GM12878 (cell line): ENCODE measurements around the gene ARHGAP44. TPM values are rescaled to one million over a fixed set of nuclear protein-coding genes. Genes with fewer than 3 reads are reported as not detected.

Source experiments
- ATAC-seq: fragments of 200-7000 bp; cut with Tn5 transposase; 3 replicates; pipeline ENCODE4 v1.9.1; 2020; ENCODE audit warnings: mild to moderate bottlenecking, moderate library complexity
- BruUV-seq: library from RNA; stranded (reverse); fragments of 400-500 nt; replicated peaks from 2 replicates; lab custom pipeline; 2021; lab: Mats Ljungman, UMichigan
- CTCF ChIA-PET: fragments of 300-600 bp; sonication (Branson Sonifier 250); formaldehyde crosslinking; extraction: SDS; loops from one replicate; lab custom pipeline; 2021; ENCODE audit warnings: inconsistent platforms; lab: Yijun Ruan, JAX
- POLR2A ChIA-PET: fragments of 350-600 bp; formaldehyde crosslinking; extraction: SDS; loops from one replicate; lab custom pipeline; 2021; ENCODE audit warnings: inconsistent platforms; lab: Charles Lee
- RAD21 ChIA-PET: fragments of 300-600 bp; sonication (Branson Sonifier 250); formaldehyde crosslinking; loops from one replicate; lab custom pipeline; 2023; ENCODE audit warnings: antibody characterized with exemption; ENCODE audit not compliant: unreplicated experiment; lab: Charles Lee
- SMC1A ChIA-PET: fragments of 300-600 bp; sonication (Branson Sonifier 250); formaldehyde crosslinking; loops from one replicate; lab custom pipeline; 2023; ENCODE audit not compliant: unreplicated experiment, uncharacterized antibody; lab: Charles Lee
- DNase-seq: peaks from one replicate; pipeline ENCODE4 v3.0.0-alpha.2; 2011; ENCODE audit warnings: low read depth, low spot score
- FAIRE-seq: peaks from 3 replicates; lab custom pipeline; 2011; peaks lifted over from hg19 to GRCh38; lab: Jason Lieb, UNC
- H2AFZ ChIP-seq: 2 replicates; pipeline ENCODE4 v1.6.0; 2011; ENCODE audit warnings: low read depth, low read length, control low read depth; ENCODE audit not compliant: control insufficient read depth
- H3K27ac ChIP-seq: 2 replicates; pipeline ENCODE4 v1.5.1; 2011; ENCODE audit warnings: control low read depth; ENCODE audit not compliant: control insufficient read depth, insufficient read depth
- H3K27me3 ChIP-seq, 2 experiments: replicated peaks in 1 of 2; 2 replicates each; pipeline versions ENCODE4 v1.6.0 to v1.6.1; 2011; ENCODE audit warnings: low read length in 1 of 2; ENCODE audit not compliant: control insufficient read depth in 2 of 2, insufficient read depth in 2 of 2
- H3K36me3 ChIP-seq, 2 experiments: 2 replicates each; pipeline ENCODE4 v1.5.1; 2011; ENCODE audit warnings: low read length in 1 of 2; ENCODE audit not compliant: control insufficient read depth in 2 of 2, insufficient read depth in 2 of 2
- H3K4me1 ChIP-seq: 2 replicates; pipeline ENCODE4 v1.6.1; 2011; ENCODE audit warnings: mild to moderate bottlenecking, low read length, moderate library complexity, mixed read lengths; ENCODE audit not compliant: control insufficient read depth, insufficient read depth
- H3K4me2 ChIP-seq: 2 replicates; pipeline ENCODE4 v1.6.0; 2011; ENCODE audit warnings: control low read depth; ENCODE audit not compliant: control insufficient read depth, insufficient read depth
- H3K4me3 ChIP-seq: fragments of 200-600 bp; sonication (generic); 2 replicates; pipeline ENCODE4 v1.5.1; 2016
- H3K79me2 ChIP-seq: 2 replicates; pipeline ENCODE4 v1.6.0; 2011; ENCODE audit warnings: low read length; ENCODE audit not compliant: control insufficient read depth, insufficient read depth
- H3K9ac ChIP-seq: 2 replicates; pipeline ENCODE4 v1.8.0; 2011; ENCODE audit warnings: low read length, control low read depth, mixed read lengths; ENCODE audit not compliant: control insufficient read depth, insufficient read depth
- H3K9me3 ChIP-seq: replicated peaks from 3 replicates; pipeline ENCODE4 v1.5.1; 2011; ENCODE audit warnings: mild to moderate bottlenecking, low read length; ENCODE audit not compliant: control insufficient read depth, insufficient read depth
- H4K20me1 ChIP-seq: 2 replicates; pipeline ENCODE4 v1.6.0; 2011; ENCODE audit not compliant: control insufficient read depth, insufficient read depth
- CBX5 ChIP-seq: sonication (generic); IDR thresholded peaks from 2 replicates; pipeline ENCODE4 v1.6.1; 2016; ENCODE audit warnings: low read depth, moderate library complexity, mild to moderate bottlenecking, inconsistent platforms
- CHD1 ChIP-seq: IDR thresholded peaks from 2 replicates; pipeline ENCODE4 v1.6.1; 2012; ENCODE audit warnings: low read depth, low read length, improper control_type of control experiment
- EP300 ChIP-seq, 2 experiments: fragments of 150-350 bp in 1 of 2; IDR thresholded peaks; 2 replicates each; pipeline ENCODE4 v1.6.1; 2011 to 2012; ENCODE audit warnings: low read depth in 2 of 2, low read length in 2 of 2, borderline replicate concordance in 1 of 2, improper control_type of control experiment in 1 of 2, inconsistent platforms in 1 of 2; ENCODE audit not compliant: control insufficient read depth in 1 of 2
- POLR2AphosphoS5 ChIP-seq: IDR thresholded peaks from 2 replicates; pipeline ENCODE4 v1.6.1; 2011; ENCODE audit warnings: mild to moderate bottlenecking, low read length, inconsistent platforms
- POU2F2 ChIP-seq: IDR thresholded peaks from 3 replicates; pipeline ENCODE4 v1.6.1; 2011; ENCODE audit warnings: low read depth, mild to moderate bottlenecking, low read length, borderline replicate concordance
- SMARCA5 ChIP-seq: fragments of 450-650 bp; IDR thresholded peaks from 2 replicates; pipeline ENCODE4 v1.6.1; 2017; ENCODE audit warnings: mild to moderate bottlenecking
- SREBF1 ChIP-seq: IDR thresholded peaks from 2 replicates; pipeline ENCODE4 v1.6.1; 2012; ENCODE audit warnings: mild to moderate bottlenecking, low read length
- USF2 ChIP-seq: IDR thresholded peaks from 2 replicates; pipeline ENCODE4 v1.6.1; 2011; ENCODE audit warnings: low read depth, low read length, improper control_type of control experiment, borderline replicate concordance
- ZBTB40 ChIP-seq: fragments of 450-650 bp; IDR thresholded peaks from 2 replicates; pipeline ENCODE4 v1.6.1; 2016; ENCODE audit warnings: mild to moderate bottlenecking, moderate library complexity, borderline replicate concordance
- ZNF207 ChIP-seq: fragments of 450-650 bp; IDR thresholded peaks from 2 replicates; pipeline ENCODE4 v1.6.1; 2014; ENCODE audit warnings: antibody characterized with exemption, mild to moderate bottlenecking, borderline replicate concordance
- WGBS: methylation state at CpG from one replicate; pipeline ENCODE4 v1.1.6; 2016; ENCODE audit warnings: low lambda C conversion rate; ENCODE audit not compliant: insufficient replicate concordance, insufficient coverage; ENCODE audit errors: missing lambda C conversion rate; 5-methylcytosine and 5-hydroxymethylcytosine counted together
- in situ Hi-C: fragments of 300-500 bp; cut with MboI; formaldehyde crosslinking; loops from 9 replicates; pipeline ENCODE4 v1.14.3; 2018; ENCODE audit warnings: mixed read lengths
- intact Hi-C: fragments of 100-400 bp; cut with micrococcal nuclease; formaldehyde crosslinking; loops from one replicate; pipeline ENCODE4 v1.14.2; 2022; ENCODE audit not compliant: unreplicated experiment
- polyA plus RNA-seq, 11 experiments: library from polyadenylated mRNA; depleted of rRNA in 4 of 11; unstranded in 6 of 11; stranded (reverse) in 5 of 11; fragments of >200 nt; fragmentation: Nextera tagmentation in 4 of 11; fragmentation: Illumina TruSeq in 1 of 11; extraction: Ambion mirVana in 4 of 11; extraction: Trizol in 1 of 11; gene quantifications; 1 replicate in 1 of 11; 2 replicates in 10 of 11; pipeline versions ENCODE4 v1.2.1 to v1.2.3, GENCODE V29; 2011 to 2016; ENCODE audit warnings: inconsistent platforms in 2 of 11, missing spikeins in 2 of 11, low read depth in 1 of 11
- total RNA-seq, 4 experiments: library from RNA; depleted of rRNA in 3 of 4; stranded (reverse); fragments of >200 nt in 3 of 4; fragmentation: Illumina TruSeq in 1 of 4; extraction: Trizol in 1 of 4; gene quantifications; 2 replicates each; pipeline versions ENCODE4 v1.2.1 to v1.2.3, GENCODE V29; 2013 to 2021
- TF ChIP-seq, protein P1 (sequence below): fragments of 450-650 bp; IDR thresholded peaks from 2 replicates; pipeline ENCODE4 v1.6.1; 2014; ENCODE audit warnings: mild to moderate bottlenecking

The ARHGAP44 gene
- total and polyA plus RNA-seq, 10 of the 15 experiments (the other 5 are each of a cell fraction or from before 2014, with no cell fraction given): 0.11 to 1.2 (median 0.48) TPM

GRCh38 chr17:12773153-12773552 is 16.1 kb upstream of the ARHGAP44 start:
- no peak overlapping the region for H3K9ac ChIP-seq
- CTCF ChIA-PET: no interaction called here
- ATAC-seq (no peak), DNase-seq (no peak), FAIRE-seq (no peak)
- no peaks in the 10 kb centered on the region for H3K36me3 ChIP-seq
- no peaks in the 10 kb centered on the region for H3K9me3 ChIP-seq
- SMC1A ChIA-PET: no interaction called here
- H3K4me3 ChIP-seq: no peak overlapping the region
- POLR2A ChIA-PET: no interaction called here
- no peaks in the 10 kb centered on the region; the same call in 1 of the 2 replicates for H3K4me1 ChIP-seq
- in situ Hi-C loops (loop anchor here (25.0 kb wide), 1 partner anchor 1486 kb away; no protein-coding TSS in a partner anchor), intact Hi-C loops (no loop called here)
- H3K27ac ChIP-seq: no peak overlapping the region
- no peaks in the 10 kb centered on the region for H4K20me1 ChIP-seq
- no TSS peak for BruUV-seq
- H3K79me2 ChIP-seq: no peaks in the 10 kb centered on the region
- no peak overlapping the region for H2AFZ ChIP-seq
- H3K4me2 ChIP-seq: no peak overlapping the region
- WGBS: 0% methylated on average over 1 of the region's 1 CpG
- H3K27me3 ChIP-seq: no peaks in the 10 kb centered on the region
- TF ChIP-seq ZNF207 (no peak), POLR2AphosphoS5 (no peak), CBX5 (no peak), EP300 (IDR thresholded peaks at IDR 0.05; ENCODE audit: borderline replicate concordance in 1 of 2, control insufficient read depth in 1 of 2, low read depth in 2 of 2, low read length in 2 of 2) (no peak), CHD1 (no peak), SMARCA5 (no peak), POU2F2 (no peak), ZBTB40 (no peak), SREBF1 (no peak), USF2 (no peak)
- TF ChIP-seq, protein P1, sequence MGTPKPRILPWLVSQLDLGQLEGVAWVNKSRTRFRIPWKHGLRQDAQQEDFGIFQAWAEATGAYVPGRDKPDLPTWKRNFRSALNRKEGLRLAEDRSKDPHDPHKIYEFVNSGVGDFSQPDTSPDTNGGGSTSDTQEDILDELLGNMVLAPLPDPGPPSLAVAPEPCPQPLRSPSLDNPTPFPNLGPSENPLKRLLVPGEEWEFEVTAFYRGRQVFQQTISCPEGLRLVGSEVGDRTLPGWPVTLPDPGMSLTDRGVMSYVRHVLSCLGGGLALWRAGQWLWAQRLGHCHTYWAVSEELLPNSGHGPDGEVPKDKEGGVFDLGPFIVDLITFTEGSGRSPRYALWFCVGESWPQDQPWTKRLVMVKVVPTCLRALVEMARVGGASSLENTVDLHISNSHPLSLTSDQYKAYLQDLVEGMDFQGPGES: no peak
- RAD21 ChIA-PET: no interaction called here
